Measurements from ENCODE around the gene CRCP. TPM values are rescaled to one million over a fixed set of nuclear protein-coding genes. Genes with fewer than 3 reads are reported as not detected.
A peak's percentile ranks its signal among the peaks of the same experiment; 100 is the strongest.
"Not testable (repeated sequence)": the region's sequence is repeated elsewhere in the genome, so short reads cannot be mapped to it uniquely, and the experiment has no call there.

The CRCP gene
- total RNA-seq, 1 donor from 2014 or later: 56.5 TPM

- Histone ChIP-seq H3K36me3 (peaks cover 0 to 16% of the 10 kb centered on the region in 2 donors), H3K4me1 (peaks cover 95% of the 10 kb centered on the region), H3K27ac (peak overlapping the region; percentile 87), H3K9me3 (no peaks in the 10 kb centered on the region), H3K4me3 (no peak overlapping the region), H3K27me3 (no peaks in the 10 kb centered on the region)
- no peak for TF ChIP-seq CTCF (IDR thresholded peaks at IDR 0.05)
- TF ChIP-seq POLR2AphosphoS5 (IDR thresholded peaks at IDR 0.05; ENCODE audit: insufficient read depth in 1 of 2, low read depth in 1 of 2): peak in 1 of 2 donors; percentile 67
- peak in 1 of 2 donors; percentile 92 for DNase-seq (ENCODE audit: extremely low spot score in 2 of 2)
- intact Hi-C loops (cut with DNase I): no loop called here
Observed at GRCh38 chr7:66145400-66146104, 30.9 kb downstream of the CRCP start.

GRCh38 chr7:66146701-66147100, 32.1 kb downstream of the CRCP start:
- no peaks in the 10 kb centered on the region for H3K27me3 ChIP-seq
- no peaks in the 10 kb centered on the region for H3K9me3 ChIP-seq
- H3K4me1 ChIP-seq: peaks cover 95% of the 10 kb centered on the region
- peak overlapping the region; percentile 87 for H3K27ac ChIP-seq
- DNase-seq (ENCODE audit: extremely low spot score in 2 of 2): no peak
- intact Hi-C loops (cut with DNase I): no loop called here
- no peak overlapping the region for H3K4me3 ChIP-seq
- no peak for TF ChIP-seq POLR2AphosphoS5 (IDR thresholded peaks at IDR 0.05; ENCODE audit: insufficient read depth in 1 of 2, low read depth in 1 of 2)
- no peak for TF ChIP-seq POLR2A (IDR thresholded peaks at IDR 0.05)
- TF ChIP-seq CTCF (IDR thresholded peaks at IDR 0.05): no peak
- peaks cover 0 to 13% of the 10 kb centered on the region in 2 donors for H3K36me3 ChIP-seq

- H3K27me3 ChIP-seq; H3K4me3 ChIP-seq; intact Hi-C loops (cut with DNase I); DNase-seq (ENCODE audit: extremely low spot score in 2 of 2); H3K9me3 ChIP-seq: not testable (repeated sequence)
- peaks cover 0 to 12% of the 10 kb centered on the region in 2 donors for H3K36me3 ChIP-seq
- peak overlapping the region; percentile 87 for H3K27ac ChIP-seq
- peaks cover 94% of the 10 kb centered on the region for H3K4me1 ChIP-seq
Observed at GRCh38 chr7:66147657-66148056, 33.0 kb downstream of the CRCP start.

GRCh38 chr7:66150471-66150870, 35.8 kb downstream of the CRCP start:
- H3K9me3 ChIP-seq: no peaks in the 10 kb centered on the region
- H3K4me3 ChIP-seq: peak overlapping the region in 1 of 2 donors; percentile 0
- no peaks in the 10 kb centered on the region for H3K27me3 ChIP-seq
- intact Hi-C loops (cut with DNase I): no loop called here
- no peak for DNase-seq (ENCODE audit: extremely low spot score in 2 of 2)
- peaks cover 0 to 18% of the 10 kb centered on the region in 2 donors for H3K36me3 ChIP-seq
- TF ChIP-seq POLR2A (IDR thresholded peaks at IDR 0.05) (no peak), POLR2AphosphoS5 (IDR thresholded peaks at IDR 0.05; ENCODE audit: insufficient read depth in 1 of 2, low read depth in 1 of 2) (no peak), CTCF (IDR thresholded peaks at IDR 0.05) (no peak)
- peaks cover 76% of the 10 kb centered on the region for H3K4me1 ChIP-seq
- peak overlapping the region; percentile 87 for H3K27ac ChIP-seq

- no peak overlapping the region for H3K4me3 ChIP-seq
- H3K36me3 ChIP-seq: peaks cover 0 to 33% of the 10 kb centered on the region in 2 donors
- no peak for DNase-seq (ENCODE audit: extremely low spot score in 2 of 2)
- peak overlapping the region; percentile 87 for H3K27ac ChIP-seq
- no peaks in the 10 kb centered on the region for H3K27me3 ChIP-seq
- H3K4me1 ChIP-seq: peaks cover 55% of the 10 kb centered on the region
- intact Hi-C loops (cut with DNase I): no loop called here
- no peak for TF ChIP-seq POLR2A (IDR thresholded peaks at IDR 0.05)
- TF ChIP-seq CTCF (IDR thresholded peaks at IDR 0.05): no peak
- no peak for TF ChIP-seq POLR2AphosphoS5 (IDR thresholded peaks at IDR 0.05; ENCODE audit: insufficient read depth in 1 of 2, low read depth in 1 of 2)
- no peaks in the 10 kb centered on the region for H3K9me3 ChIP-seq
Observed at GRCh38 chr7:66152371-66153191, 37.9 kb downstream of the CRCP start.
